Measurements from ENCODE around the gene YIPF1. TPM values are rescaled to one million over a fixed set of nuclear protein-coding genes. Genes with fewer than 3 reads are reported as not detected.

The YIPF1 gene
- total and polyA plus RNA-seq, 2 donors (not counting 1 experiment from before 2014, with no cell fraction given), result 13.9 to 15.8 TPM

DNA sequence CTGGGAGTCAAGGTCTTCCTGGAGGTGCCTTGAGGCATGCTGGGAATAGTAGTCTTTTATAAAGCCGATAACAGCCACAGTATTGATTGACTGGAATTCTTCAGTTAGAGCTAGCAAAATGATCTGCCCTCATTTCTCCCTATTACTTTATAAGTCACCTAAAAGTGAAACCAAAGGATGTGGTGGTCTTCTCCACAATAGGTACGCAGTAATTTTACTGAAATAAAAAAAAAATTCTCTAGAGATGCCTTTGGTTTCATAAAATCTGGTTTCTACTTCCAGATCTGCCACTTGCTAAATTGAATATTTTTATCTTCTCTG lies 51.0 kb downstream of the YIPF1 start:
- Mint-ChIP-seq H3K27ac (peak overlapping the region; percentile 99), H3K4me3 (peak overlapping the region; percentile 100), H3K4me1 (peaks cover 35% of the 10 kb centered on the region), H3K9me3 (ENCODE audit: insufficient read depth) (peaks cover 4% of the 10 kb centered on the region), H3K27me3 (no peaks in the 10 kb centered on the region)
- Histone ChIP-seq H3K4me3 (ENCODE audit: control extremely low read depth in 1 of 5, extremely low read depth in 1 of 5, insufficient read depth in 1 of 5, low read depth in 2 of 5, low read length in 4 of 5) (peak overlapping the region; percentile 66 to 95 (median 90)), H3K9me3 (ENCODE audit: control extremely low read depth in 1 of 3, control insufficient read depth in 2 of 3, insufficient read depth in 1 of 3, low read length in 2 of 3) (peaks cover 0 to 12% (median 2%) of the 10 kb centered on the region in 3 donors), H4K20me1 (ENCODE audit: control insufficient read depth, insufficient read depth, low read length, poor library complexity, severe bottlenecking) (peaks cover 3% of the 10 kb centered on the region), H3K9ac (ENCODE audit: low read length) (peak overlapping the region; percentile 84), H3K4me1 (ENCODE audit: control insufficient read depth in 2 of 2, insufficient read depth in 2 of 2, low read length in 2 of 2) (peaks cover 11 to 14% of the 10 kb centered on the region in 2 donors), H2AFZ (ENCODE audit: insufficient read depth, low read depth, low read length, poor library complexity, severe bottlenecking) (peak overlapping the region; percentile 93), H3K79me2 (ENCODE audit: control insufficient read depth, insufficient read depth, low read length) (peaks cover 41% of the 10 kb centered on the region), H3K36me3 (replicated peaks in 1 of 2; ENCODE audit: control extremely low read depth in 1 of 2, control insufficient read depth in 1 of 2, extremely low read depth in 1 of 2, insufficient read depth in 2 of 2, low read length in 1 of 2) (no peaks in the 10 kb centered on the region), H3K27ac (ENCODE audit: low read length in 2 of 2) (peak overlapping the region; percentile 91 to 95), H3K27me3 (replicated peaks in 1 of 4; ENCODE audit: control extremely low read depth in 1 of 4, control insufficient read depth in 3 of 4, insufficient read depth in 4 of 4, low read length in 3 of 4) (no peaks in the 10 kb centered on the region), H3K4me2 (replicated peaks; ENCODE audit: low read depth, low read length, poor library complexity, severe bottlenecking) (peak overlapping the region; percentile 89)
- TF ChIP-seq EZH2 (IDR thresholded peaks at IDR 0.05; ENCODE audit: borderline replicate concordance, insufficient read depth, low read depth, low read length, poor library complexity, severe bottlenecking), result no peak
- TF ChIP-seq, protein P1, sequence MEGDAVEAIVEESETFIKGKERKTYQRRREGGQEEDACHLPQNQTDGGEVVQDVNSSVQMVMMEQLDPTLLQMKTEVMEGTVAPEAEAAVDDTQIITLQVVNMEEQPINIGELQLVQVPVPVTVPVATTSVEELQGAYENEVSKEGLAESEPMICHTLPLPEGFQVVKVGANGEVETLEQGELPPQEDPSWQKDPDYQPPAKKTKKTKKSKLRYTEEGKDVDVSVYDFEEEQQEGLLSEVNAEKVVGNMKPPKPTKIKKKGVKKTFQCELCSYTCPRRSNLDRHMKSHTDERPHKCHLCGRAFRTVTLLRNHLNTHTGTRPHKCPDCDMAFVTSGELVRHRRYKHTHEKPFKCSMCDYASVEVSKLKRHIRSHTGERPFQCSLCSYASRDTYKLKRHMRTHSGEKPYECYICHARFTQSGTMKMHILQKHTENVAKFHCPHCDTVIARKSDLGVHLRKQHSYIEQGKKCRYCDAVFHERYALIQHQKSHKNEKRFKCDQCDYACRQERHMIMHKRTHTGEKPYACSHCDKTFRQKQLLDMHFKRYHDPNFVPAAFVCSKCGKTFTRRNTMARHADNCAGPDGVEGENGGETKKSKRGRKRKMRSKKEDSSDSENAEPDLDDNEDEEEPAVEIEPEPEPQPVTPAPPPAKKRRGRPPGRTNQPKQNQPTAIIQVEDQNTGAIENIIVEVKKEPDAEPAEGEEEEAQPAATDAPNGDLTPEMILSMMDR (IDR thresholded peaks at IDR 0.05), result no peak
- intact Hi-C loops (cut with micrococcal nuclease), result loop anchor here (1.0 to 5.0 kb wide), 7 partner anchors 51 to 1049 kb away; partner anchors contain the start of genes CYB5RL, CZIB, DHCR24 and MRPL37
- ATAC-seq (ENCODE audit: low read depth), result no peak
- DNase-seq, result no peak
- ChIA-PET CTCF (interaction anchor here (0.7 kb wide), 1 partner anchor 23 kb away, joined by 3 read pairs; no protein-coding TSS in a partner anchor), POLR2A (interaction anchor here (1.6 kb wide), 1 partner anchor 107 kb away, joined by 8 read pairs; the partner anchor contains the start of genes IFT25 and LRRC42)
- WGBS (ENCODE audit: insufficient coverage), result no CpG with 5 or more reads among the region's 2 CpGs

DNA sequence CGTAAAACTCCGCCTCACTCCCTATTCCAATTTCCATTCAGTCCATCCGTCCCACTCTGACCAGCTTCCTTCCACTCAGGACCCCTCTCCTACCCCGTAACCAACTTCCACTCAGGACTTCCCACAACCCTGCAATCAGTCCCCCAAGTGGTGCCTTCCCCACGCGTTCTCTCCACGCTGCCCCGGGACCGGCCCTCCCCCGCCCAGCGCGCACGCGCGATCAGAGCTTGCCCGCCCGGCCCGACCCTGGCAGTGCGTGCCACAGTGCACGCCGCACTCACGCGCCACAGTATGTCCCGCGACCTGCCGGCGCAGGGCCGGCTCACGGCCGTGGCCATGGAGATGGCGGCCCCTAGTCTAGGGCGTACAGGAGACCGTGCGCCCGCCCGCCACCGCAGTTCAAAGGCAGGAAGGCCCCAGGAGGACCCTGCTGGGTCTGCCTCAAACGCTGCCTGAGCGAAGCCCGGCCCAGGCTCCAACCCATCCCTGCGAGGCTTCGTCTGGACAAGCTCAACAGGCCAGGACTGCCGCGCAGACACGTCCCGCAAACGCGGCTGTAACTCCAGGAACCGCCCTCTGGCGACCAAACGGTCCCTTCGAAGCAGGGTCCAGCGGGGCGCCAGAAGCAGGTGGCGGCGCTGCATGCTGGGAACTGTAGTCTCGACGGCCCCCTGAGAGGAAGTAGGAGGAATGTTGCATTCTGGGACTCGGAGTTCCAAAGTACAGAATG lies 51.5 kb downstream of the YIPF1 start, which contains the start of gene NDC1:
Gene NDC1 (minus strand): TSS at position 373 of the 730 bp plus-strand sequence. CDS start 35 bp downstream, at position 338.
- peak within 1 kb of the TSS; percentile 99 for H3K27ac Mint-ChIP-seq
- under 1% methylated on average over 59 of the region's 59 CpGs for WGBS (ENCODE audit: insufficient coverage)
- intact Hi-C loops (cut with micrococcal nuclease), result loop anchor here (1.0 to 5.0 kb wide), 7 partner anchors 51 to 1049 kb away; partner anchors contain the start of genes CYB5RL, CZIB, DHCR24 and MRPL37
- peaks cover 4% of the 10 kb centered on the region for H3K9me3 Mint-ChIP-seq (ENCODE audit: insufficient read depth)
- no peaks in the 10 kb centered on the region for H3K36me3 ChIP-seq (replicated peaks in 1 of 2; ENCODE audit: control extremely low read depth in 1 of 2, control insufficient read depth in 1 of 2, extremely low read depth in 1 of 2, insufficient read depth in 2 of 2, low read length in 1 of 2)
- no peaks in the 10 kb centered on the region for H3K27me3 Mint-ChIP-seq
- H3K9ac ChIP-seq (ENCODE audit: low read length), result peak within 1 kb of the TSS; percentile 84
- H3K4me1 ChIP-seq (ENCODE audit: control insufficient read depth in 2 of 2, insufficient read depth in 2 of 2, low read length in 2 of 2), result peaks cover 11 to 14% of the 10 kb centered on the region in 2 donors
- peak within 1 kb of the TSS; percentile 89 for H3K4me2 ChIP-seq (replicated peaks; ENCODE audit: low read depth, low read length, poor library complexity, severe bottlenecking)
- H3K4me3 Mint-ChIP-seq, result peak within 1 kb of the TSS; percentile 100
- peak within 1 kb of the TSS; percentile 66 to 95 (median 90) for H3K4me3 ChIP-seq (ENCODE audit: control extremely low read depth in 1 of 5, extremely low read depth in 1 of 5, insufficient read depth in 1 of 5, low read depth in 2 of 5, low read length in 4 of 5)
- TF ChIP-seq, protein P1 (IDR thresholded peaks at IDR 0.05), result no peak
- DNase-seq, result peak; percentile 96
- ChIA-PET POLR2A (interaction anchor here (1.6 kb wide), 1 partner anchor 108 kb away, joined by 8 read pairs; the partner anchor contains the start of genes IFT25 and LRRC42), CTCF (interaction anchor here (0.7 kb wide), 1 partner anchor 23 kb away, joined by 3 read pairs; no protein-coding TSS in a partner anchor)
- ATAC-seq (ENCODE audit: low read depth), result peak; percentile 90
- H3K27ac ChIP-seq (ENCODE audit: low read length in 2 of 2), result peak within 1 kb of the TSS; percentile 91 to 95
- H3K27me3 ChIP-seq (replicated peaks in 1 of 4; ENCODE audit: control extremely low read depth in 1 of 4, control insufficient read depth in 3 of 4, insufficient read depth in 4 of 4, low read length in 3 of 4), result no peaks in the 10 kb centered on the region
- H3K4me1 Mint-ChIP-seq, result peaks cover 35% of the 10 kb centered on the region
- H2AFZ ChIP-seq (ENCODE audit: insufficient read depth, low read depth, low read length, poor library complexity, severe bottlenecking), result peak within 1 kb of the TSS; percentile 93
- H3K9me3 ChIP-seq (ENCODE audit: control extremely low read depth in 1 of 3, control insufficient read depth in 2 of 3, insufficient read depth in 1 of 3, low read length in 2 of 3), result peaks cover 0 to 12% (median 2%) of the 10 kb centered on the region in 3 donors
- H3K79me2 ChIP-seq (ENCODE audit: control insufficient read depth, insufficient read depth, low read length), result peaks cover 43% of the 10 kb centered on the region
- peaks cover 3% of the 10 kb centered on the region for H4K20me1 ChIP-seq (ENCODE audit: control insufficient read depth, insufficient read depth, low read length, poor library complexity, severe bottlenecking)

Measured in B cell (primary cell).